ENCODE measurements around the gene FXYD6. TPM values are rescaled to one million over a fixed set of nuclear protein-coding genes. Genes with fewer than 3 reads are reported as not detected.

FXYD6 gene
- total and polyA plus RNA-seq, 8 donors, result 12.7 to 187 (median 40.6) TPM

DNA sequence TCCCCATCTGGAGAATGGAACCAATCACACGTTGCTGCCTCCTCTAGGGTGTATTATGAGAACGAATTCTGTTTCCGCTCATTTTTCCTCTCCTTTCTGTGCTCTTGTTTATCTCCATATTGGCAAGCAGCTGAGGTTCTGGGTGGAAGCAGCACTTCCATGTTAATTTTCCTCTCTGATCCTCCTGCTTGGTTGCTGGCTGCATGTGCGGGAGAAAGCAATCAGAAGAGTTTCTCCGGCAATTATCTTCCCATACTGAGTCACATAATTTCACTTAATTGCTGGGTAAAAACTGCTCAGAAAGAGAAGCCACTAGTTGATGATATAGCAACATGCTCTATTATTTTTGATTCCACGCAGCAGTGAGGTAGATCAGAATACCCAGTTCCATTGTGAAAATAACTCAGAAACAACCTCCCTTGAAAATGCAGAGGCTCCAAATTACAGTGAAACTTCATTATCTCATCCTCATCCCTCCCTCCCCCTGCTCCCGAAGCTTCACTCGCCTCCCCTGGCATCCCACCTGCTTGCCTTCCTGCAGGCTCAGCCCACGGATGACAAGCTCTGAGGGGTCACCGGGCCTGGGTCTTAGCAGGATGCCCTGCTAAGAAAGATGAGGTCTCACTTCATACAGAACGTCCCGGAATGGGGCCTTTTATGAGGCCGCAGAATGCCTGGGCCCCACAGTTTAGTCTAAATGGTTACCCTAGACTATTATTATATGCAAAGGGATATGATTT, 20.4 kb downstream of the FXYD6 start:
- whole genome bisulfite sequencing, 5 donors, result 75 to 89% (median 85%) methylated on average over 13 of the region's 13 CpGs
- intact Hi-C loops (cut with DNase I; ENCODE audit: low total_unique reads), result no loop called here
- no peak overlapping the region for H3K27ac ChIP-seq
- peaks cover 1 to 58% (median 6%) of the 10 kb centered on the region in 4 donors for H3K4me1 ChIP-seq
- H3K4me3 ChIP-seq, result no peak overlapping the region
- no peaks in the 10 kb centered on the region for H3K36me3 ChIP-seq
- H3K9me3 ChIP-seq, result peaks cover 0 to 18% (median 7%) of the 10 kb centered on the region in 4 donors
- TF ChIP-seq POLR2AphosphoS5 (IDR thresholded peaks at IDR 0.05), result no peak
- no peak for TF ChIP-seq POLR2A (IDR thresholded peaks at IDR 0.05)
- TF ChIP-seq, protein P1, sequence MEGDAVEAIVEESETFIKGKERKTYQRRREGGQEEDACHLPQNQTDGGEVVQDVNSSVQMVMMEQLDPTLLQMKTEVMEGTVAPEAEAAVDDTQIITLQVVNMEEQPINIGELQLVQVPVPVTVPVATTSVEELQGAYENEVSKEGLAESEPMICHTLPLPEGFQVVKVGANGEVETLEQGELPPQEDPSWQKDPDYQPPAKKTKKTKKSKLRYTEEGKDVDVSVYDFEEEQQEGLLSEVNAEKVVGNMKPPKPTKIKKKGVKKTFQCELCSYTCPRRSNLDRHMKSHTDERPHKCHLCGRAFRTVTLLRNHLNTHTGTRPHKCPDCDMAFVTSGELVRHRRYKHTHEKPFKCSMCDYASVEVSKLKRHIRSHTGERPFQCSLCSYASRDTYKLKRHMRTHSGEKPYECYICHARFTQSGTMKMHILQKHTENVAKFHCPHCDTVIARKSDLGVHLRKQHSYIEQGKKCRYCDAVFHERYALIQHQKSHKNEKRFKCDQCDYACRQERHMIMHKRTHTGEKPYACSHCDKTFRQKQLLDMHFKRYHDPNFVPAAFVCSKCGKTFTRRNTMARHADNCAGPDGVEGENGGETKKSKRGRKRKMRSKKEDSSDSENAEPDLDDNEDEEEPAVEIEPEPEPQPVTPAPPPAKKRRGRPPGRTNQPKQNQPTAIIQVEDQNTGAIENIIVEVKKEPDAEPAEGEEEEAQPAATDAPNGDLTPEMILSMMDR (IDR thresholded peaks at IDR 0.05), result no peak
- TF ChIP-seq EP300 (IDR thresholded peaks at IDR 0.05), result no peak
- H3K27me3 ChIP-seq, result peaks cover 0 to 3% (median 0%) of the 10 kb centered on the region in 3 donors
- DNase-seq, result peak; percentile 5 to 11

DNA sequence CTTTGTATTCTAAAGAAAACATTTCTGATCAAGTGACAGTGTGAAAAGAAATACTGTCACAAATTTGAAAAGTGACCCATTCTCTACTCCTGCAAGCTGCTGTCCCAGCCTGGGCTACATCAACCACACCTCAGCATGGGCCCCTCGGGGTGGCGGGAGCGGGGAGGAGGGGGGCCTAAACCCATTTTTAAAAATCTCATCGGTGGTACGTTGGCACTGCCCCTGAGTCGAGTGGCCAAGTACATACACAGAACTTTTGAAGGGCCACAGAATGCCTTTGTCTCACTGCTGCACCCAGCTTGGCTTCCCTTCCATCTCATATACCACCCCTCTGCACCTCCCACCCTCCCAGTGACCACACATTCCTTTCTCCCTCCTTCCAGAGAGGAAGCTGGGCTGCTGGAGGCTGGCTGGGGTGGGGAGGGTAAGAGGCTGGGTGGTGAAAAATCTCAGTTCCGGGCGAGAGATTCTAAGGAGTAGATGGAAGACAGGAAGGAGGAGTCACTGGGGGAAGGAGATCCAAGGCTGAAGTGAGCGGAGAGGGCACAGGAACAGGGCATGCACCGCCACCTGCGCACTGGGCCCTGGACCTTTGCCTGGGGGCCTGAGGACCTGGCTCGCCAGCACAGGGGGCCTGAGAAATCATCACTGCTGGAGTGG, 21.1 kb downstream of the FXYD6 start:
- Histone ChIP-seq H3K4me1 (peaks cover 0 to 50% (median 4%) of the 10 kb centered on the region in 4 donors), H3K4me3 (no peak overlapping the region), H3K27ac (no peak overlapping the region), H3K36me3 (no peaks in the 10 kb centered on the region), H3K27me3 (peaks cover 0 to 3% (median 0%) of the 10 kb centered on the region in 3 donors), H3K9me3 (peaks cover 0 to 18% (median 7%) of the 10 kb centered on the region in 4 donors)
- no peak for TF ChIP-seq POLR2A (IDR thresholded peaks at IDR 0.05)
- TF ChIP-seq, protein P1 (IDR thresholded peaks at IDR 0.05), result no peak
- no peak for TF ChIP-seq EP300 (IDR thresholded peaks at IDR 0.05)
- no peak for TF ChIP-seq POLR2AphosphoS5 (IDR thresholded peaks at IDR 0.05)
- WGBS, 5 donors, result 63 to 78% (median 74%) methylated on average over 12 of the region's 12 CpGs
- intact Hi-C loops (cut with DNase I; ENCODE audit: low total_unique reads), result no loop called here
- DNase-seq, result peak; percentile 1 to 11

- WGBS, 5 donors, result 63 to 76% (median 64%) methylated on average over 3 of the region's 3 CpGs
- H3K9me3 ChIP-seq, result peaks cover 0 to 18% (median 7%) of the 10 kb centered on the region in 4 donors
- no peak overlapping the region for H3K27ac ChIP-seq
- H3K36me3 ChIP-seq, result no peaks in the 10 kb centered on the region
- no peak for DNase-seq
- peaks cover 0 to 3% (median 0%) of the 10 kb centered on the region in 3 donors for H3K27me3 ChIP-seq
- H3K4me3 ChIP-seq, result no peak overlapping the region
- intact Hi-C loops (cut with DNase I; ENCODE audit: low total_unique reads), result no loop called here
- peaks cover 0 to 25% (median 0%) of the 10 kb centered on the region in 4 donors for H3K4me1 ChIP-seq
- TF ChIP-seq EP300 (IDR thresholded peaks at IDR 0.05) (no peak), POLR2AphosphoS5 (IDR thresholded peaks at IDR 0.05) (no peak), POLR2A (IDR thresholded peaks at IDR 0.05) (no peak)
- TF ChIP-seq, protein P1 (IDR thresholded peaks at IDR 0.05), result no peak
Measured at GRCh38 chr11:117852309-117852708, 24.1 kb downstream of the FXYD6 start.

GRCh38 chr11:117851852-117852251, 24.6 kb downstream of the FXYD6 start:
- H3K4me3 ChIP-seq, result no peak overlapping the region
- TF ChIP-seq, protein P1 (IDR thresholded peaks at IDR 0.05), result no peak
- TF ChIP-seq EP300 (IDR thresholded peaks at IDR 0.05) (no peak), POLR2A (IDR thresholded peaks at IDR 0.05) (no peak), POLR2AphosphoS5 (IDR thresholded peaks at IDR 0.05) (no peak)
- peaks cover 0 to 18% (median 7%) of the 10 kb centered on the region in 4 donors for H3K9me3 ChIP-seq
- no peaks in the 10 kb centered on the region for H3K36me3 ChIP-seq
- peak; percentile 13 to 47 for DNase-seq
- WGBS, 5 donors, result 36 to 63% (median 48%) methylated on average over 3 of the region's 3 CpGs
- H3K27ac ChIP-seq, result peak overlapping the region in 1 of 5 donors; percentile 21
- H3K27me3 ChIP-seq, result peaks cover 0 to 3% (median 0%) of the 10 kb centered on the region in 3 donors
- H3K4me1 ChIP-seq, result peaks cover 0 to 21% (median 0%) of the 10 kb centered on the region in 4 donors
- intact Hi-C loops (cut with DNase I; ENCODE audit: low total_unique reads), result no loop called here

All from stomach (tissue), 9 donors.